ENCODE data around the gene LCN6.

Gene LCN6

GRCh38 chr9:136741883-136742571 is 6.3 kb downstream of the LCN6 start:
- no peak for DNase-seq

GRCh38 chr9:136740971-136741882 is 7.1 kb downstream of the LCN6 start:
- no peak for DNase-seq

GRCh38 chr9:136740491-136740890 is 7.8 kb downstream of the LCN6 start:
- DNase-seq = no peak

GRCh38 chr9:136740069-136740468 is 8.3 kb downstream of the LCN6 start:
- DNase-seq = no peak

GRCh38 chr9:136739509-136739908 is 8.8 kb downstream of the LCN6 start:
- DNase-seq = no peak

GRCh38 chr9:136738960-136739359 is 9.4 kb downstream of the LCN6 start:
- no peak for DNase-seq

- DNase-seq = no peak
These were observed 12.4 kb downstream of the LCN6 start for GRCh38 chr9:136735812-136736480.

GRCh38 chr9:136734837-136735496 is 13.4 kb downstream of the LCN6 start:
- no peak for DNase-seq

- DNase-seq = no peak
These were observed 14.7 kb downstream of the LCN6 start for GRCh38 chr9:136733611-136734010.

- DNase-seq = no peak
These were observed 15.7 kb downstream of the LCN6 start for GRCh38 chr9:136732444-136733178.

GRCh38 chr9:136729926-136730325 is 18.4 kb downstream of the LCN6 start:
- DNase-seq = no peak

- no peak for DNase-seq
These were observed 19.2 kb downstream of the LCN6 start for GRCh38 chr9:136729144-136729543.

- no peak for DNase-seq
These were observed 19.7 kb downstream of the LCN6 start for GRCh38 chr9:136728548-136729123.

GRCh38 chr9:136728080-136728547 is 20.2 kb downstream of the LCN6 start:
- DNase-seq = peak; percentile 84

GRCh38 chr9:136726631-136727191 is 21.6 kb downstream of the LCN6 start:
- DNase-seq = no peak

- DNase-seq = no peak
These were observed 22.2 kb downstream of the LCN6 start for GRCh38 chr9:136726118-136726517.

GRCh38 chr9:136725612-136726011 is 22.7 kb downstream of the LCN6 start:
- DNase-seq = no peak

- DNase-seq = no peak
These were observed 23.6 kb downstream of the LCN6 start for GRCh38 chr9:136724772-136725171.

- no peak for DNase-seq
These were observed 24.3 kb downstream of the LCN6 start for GRCh38 chr9:136723989-136724388.

GRCh38 chr9:136723362-136723976 is 24.9 kb downstream of the LCN6 start:
- DNase-seq = no peak

GRCh38 chr9:136722969-136723356 is 25.4 kb downstream of the LCN6 start:
- DNase-seq = no peak

Data from NCI-H774 (cell line).